C4-2B (cell line): ENCODE data around the gene B3GALT6.

Experiments
- H3K27ac ChIP-seq: fragments of 450-650 bp; 2 replicates; pipeline ENCODE4 v1.5.1; 2017
- CTCF ChIP-seq: fragments of 450-650 bp; conservative IDR thresholded peaks from 2 replicates; pipeline ENCODE4 v1.5.1; 2017; ENCODE audit warnings: mild to moderate bottlenecking
- ZFX ChIP-seq: fragments of 450-650 bp; IDR thresholded peaks from 2 replicates; pipeline ENCODE4 v1.6.1; 2017

Gene B3GALT6

GRCh38 chr1:1236176-1236763 lies 4.2 kb downstream of the B3GALT6 start:
- H3K27ac ChIP-seq, result peak overlapping the region; percentile 100
- TF ChIP-seq ZFX (no peak), CTCF (no peak)

DNA sequence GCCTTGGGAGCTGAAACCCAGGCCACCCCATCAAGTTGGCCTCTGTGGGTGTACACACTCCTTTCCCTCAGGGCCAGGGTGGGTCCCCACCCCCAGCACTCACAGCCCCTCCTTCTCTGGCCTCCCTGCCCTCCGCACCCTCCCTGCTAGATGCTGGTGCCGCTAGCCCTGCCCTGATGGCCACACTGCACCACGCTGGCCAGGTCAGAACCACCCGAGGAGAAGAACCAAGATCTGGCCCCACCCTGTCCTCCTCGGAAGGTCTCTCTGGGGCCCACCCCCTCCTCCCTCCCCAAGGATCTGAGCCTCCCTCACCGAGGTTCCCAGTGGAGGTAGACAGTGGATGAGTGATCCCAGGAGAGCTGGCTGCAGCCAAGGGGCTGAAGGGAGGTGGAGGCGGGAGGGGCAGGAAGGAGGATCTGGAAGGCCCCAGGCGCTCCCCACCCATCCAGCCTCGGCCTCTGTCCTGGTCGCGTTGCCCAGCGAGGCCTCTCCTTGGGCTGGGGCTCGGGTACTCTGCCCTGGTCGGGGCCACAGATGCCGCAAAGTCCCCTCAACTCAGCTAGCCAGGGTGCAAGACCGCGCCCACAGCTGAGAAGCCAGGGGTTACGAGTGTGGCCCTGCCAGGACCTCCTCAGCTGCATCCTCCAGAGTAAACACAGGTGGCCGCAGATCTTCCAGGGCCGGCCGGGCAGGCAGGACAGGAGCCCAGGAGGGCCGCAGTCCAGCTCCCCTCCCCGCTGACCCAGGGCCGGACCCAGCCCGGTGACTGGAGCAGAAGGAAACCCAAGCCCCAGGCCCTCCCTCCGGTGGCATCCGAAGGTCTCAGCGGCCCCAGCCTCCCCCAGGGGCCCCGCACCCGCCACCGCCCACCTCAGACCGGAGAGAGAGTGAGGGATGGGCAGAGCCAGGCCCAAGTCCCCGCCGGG lies 5.2 kb downstream of the B3GALT6 start:
- TF ChIP-seq ZFX (0 out of 2 replicates have a peak, but pooled peaks have one; percentile 23), CTCF (no peak)
- H3K27ac ChIP-seq, result peak overlapping the region; percentile 100

- TF ChIP-seq CTCF (no peak), ZFX (no peak)
Observed at GRCh38 chr1:1237874-1238701, 6.1 kb downstream of the B3GALT6 start.

GRCh38 chr1:1238702-1239178 lies 6.7 kb downstream of the B3GALT6 start:
- peak overlapping the region; percentile 100; the same call in 1 of the 2 replicates for H3K27ac ChIP-seq
- no peak for TF ChIP-seq ZFX
- no peak for TF ChIP-seq CTCF

More at GRCh38 chr1:1237874-1238701, 6.1 kb downstream of the B3GALT6 start:
- peak overlapping the region; percentile 100 for H3K27ac ChIP-seq

GRCh38 chr1:1239227-1239613 lies 7.2 kb downstream of the B3GALT6 start:
- H3K27ac ChIP-seq, result peak overlapping the region; percentile 100; the same call in 1 of the 2 replicates

More at GRCh38 chr1:1239227-1239613, 7.2 kb downstream of the B3GALT6 start:
- TF ChIP-seq CTCF (no peak), ZFX (no peak)
